Nucleus accumbens (tissue), 56 donors: ENCODE data around the gene GID4.
"Not testable (repeated sequence)": the region's sequence is repeated elsewhere in the genome, so short reads cannot be mapped to it uniquely, and the experiment has no call there.

Experiments used
- DNase-seq, 56 donors: peaks; one replicate each; lab custom pipeline; 2025; lab: John Stamatoyannopoulos, UW

The GID4 gene

DNA sequence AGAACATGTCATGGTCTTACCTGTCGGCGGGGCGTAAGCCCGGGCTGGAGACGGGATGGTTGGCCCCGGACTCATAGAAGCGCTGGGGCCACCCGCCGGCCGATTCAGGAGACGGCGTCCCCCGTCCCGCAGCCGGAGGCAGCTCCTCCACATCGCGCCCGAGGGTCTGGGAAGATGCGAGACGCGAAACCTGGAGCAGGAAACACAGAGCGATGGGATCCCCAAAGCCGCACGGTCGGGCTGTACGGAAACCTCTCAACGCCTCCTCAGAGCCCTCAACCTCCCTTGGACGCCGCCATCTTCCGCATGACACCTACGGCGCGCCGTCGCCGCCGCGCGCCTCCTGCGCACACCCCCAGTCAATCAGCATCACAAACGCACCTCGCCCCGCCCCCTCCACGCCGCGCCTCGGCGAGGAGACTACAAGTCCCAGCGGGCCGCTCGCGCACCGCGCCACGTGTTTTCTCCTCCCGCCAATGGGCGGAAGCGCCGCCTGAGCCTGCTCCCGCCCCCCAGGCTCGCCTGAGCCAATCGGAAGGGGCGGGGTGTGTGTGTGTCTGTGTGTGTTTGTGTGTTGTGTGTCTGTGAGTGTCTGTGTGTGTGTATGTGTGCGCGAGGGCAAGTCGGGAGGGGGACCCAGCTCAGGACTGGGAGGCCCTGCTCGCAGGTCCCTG, at the start of gene GID4, which contains the start of gene ATPAF2:
Gene GID4 (plus strand): TSS at position 548 of the 674 bp plus-strand sequence. CDS start 57 bp downstream, at position 605.
Gene ATPAF2 (minus strand): TSS at position 308 of the 674 bp plus-strand sequence. CDS start 155 bp downstream, at position 153.
- peak; percentile 82 to 100 (median 98) for DNase-seq

DNA sequence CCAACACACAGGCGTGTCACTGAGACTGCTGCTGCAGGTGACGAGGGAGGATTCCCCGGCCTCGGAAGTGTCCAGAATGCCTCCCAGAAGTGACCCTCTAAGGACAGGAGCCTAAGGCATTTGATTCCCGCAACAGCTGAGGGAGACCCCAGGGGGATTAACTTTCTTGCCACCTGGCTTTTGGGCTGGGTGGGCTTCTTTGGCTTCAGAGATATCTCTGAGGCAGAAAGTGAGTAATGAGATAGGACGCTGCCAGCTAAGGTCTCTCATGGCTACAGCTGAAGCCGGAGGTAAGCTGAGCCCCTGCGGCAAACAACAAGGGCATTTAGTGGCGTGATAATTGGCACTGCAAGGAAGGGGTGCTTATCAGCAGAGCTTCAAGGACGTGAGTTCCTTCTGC, 49.6 kb upstream of the GID4 start:
- DNase-seq = no peak

DNA sequence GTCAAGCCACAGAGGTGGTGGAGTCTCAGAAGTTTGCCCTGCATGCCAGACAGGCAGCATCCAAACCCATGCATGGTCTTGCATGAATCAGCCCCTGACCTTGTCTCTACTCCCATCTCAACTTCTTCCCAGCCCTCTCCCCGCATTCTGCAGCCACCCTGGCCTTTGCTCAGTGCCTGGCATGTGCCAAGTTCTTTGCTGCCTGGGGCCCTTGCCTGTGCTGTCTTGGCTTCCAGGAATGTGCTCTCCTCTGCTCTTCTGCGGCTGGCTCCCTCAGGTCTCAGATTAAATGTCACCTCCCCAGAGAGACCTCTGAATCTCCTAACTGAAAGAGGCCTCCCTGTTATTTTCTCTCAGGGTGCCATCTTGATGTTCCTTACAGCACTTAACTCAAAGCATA, 48.9 kb upstream of the GID4 start:
- DNase-seq = no peak

DNA sequence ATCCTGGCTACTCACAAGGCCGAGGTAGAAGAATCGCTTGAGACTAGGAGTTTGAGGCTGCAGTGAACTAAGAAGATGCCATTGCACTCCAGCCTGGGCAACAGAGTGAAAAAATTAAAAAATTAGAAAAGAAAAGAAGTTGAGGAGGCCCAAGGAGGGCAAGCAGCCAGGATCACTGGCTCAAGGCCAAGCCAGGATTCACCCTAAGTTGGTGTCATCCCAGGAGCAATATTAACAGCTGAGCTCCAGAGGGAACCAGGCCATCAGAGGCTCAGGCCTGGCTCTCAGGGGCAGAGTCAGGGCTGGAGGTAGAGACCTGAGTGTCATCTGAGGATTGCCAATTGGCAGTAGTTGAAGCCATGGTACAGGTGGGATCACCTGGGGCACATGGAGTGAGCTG, 45.8 kb upstream of the GID4 start:
- DNase-seq = no peak

DNA sequence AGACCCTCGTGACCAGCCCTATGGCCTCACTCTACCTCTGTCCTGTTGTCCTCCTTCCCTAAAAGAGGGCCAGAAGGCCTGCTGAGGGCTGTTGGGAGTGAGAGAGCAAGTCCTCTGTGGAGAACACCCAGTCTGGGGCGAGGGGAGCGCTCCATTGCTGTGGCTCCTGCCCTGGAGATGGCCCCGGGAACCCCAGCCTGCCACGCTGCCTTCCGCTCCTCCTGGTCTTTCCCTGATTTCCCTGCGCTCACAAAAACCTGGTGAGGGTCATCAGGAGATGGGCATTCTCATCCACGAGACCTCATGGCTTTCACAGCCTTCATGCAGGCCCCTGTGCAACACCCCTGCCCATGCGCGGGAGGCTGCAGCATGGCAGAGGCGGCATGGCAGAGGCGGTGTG, 45.4 kb upstream of the GID4 start:
- DNase-seq = no peak

DNA sequence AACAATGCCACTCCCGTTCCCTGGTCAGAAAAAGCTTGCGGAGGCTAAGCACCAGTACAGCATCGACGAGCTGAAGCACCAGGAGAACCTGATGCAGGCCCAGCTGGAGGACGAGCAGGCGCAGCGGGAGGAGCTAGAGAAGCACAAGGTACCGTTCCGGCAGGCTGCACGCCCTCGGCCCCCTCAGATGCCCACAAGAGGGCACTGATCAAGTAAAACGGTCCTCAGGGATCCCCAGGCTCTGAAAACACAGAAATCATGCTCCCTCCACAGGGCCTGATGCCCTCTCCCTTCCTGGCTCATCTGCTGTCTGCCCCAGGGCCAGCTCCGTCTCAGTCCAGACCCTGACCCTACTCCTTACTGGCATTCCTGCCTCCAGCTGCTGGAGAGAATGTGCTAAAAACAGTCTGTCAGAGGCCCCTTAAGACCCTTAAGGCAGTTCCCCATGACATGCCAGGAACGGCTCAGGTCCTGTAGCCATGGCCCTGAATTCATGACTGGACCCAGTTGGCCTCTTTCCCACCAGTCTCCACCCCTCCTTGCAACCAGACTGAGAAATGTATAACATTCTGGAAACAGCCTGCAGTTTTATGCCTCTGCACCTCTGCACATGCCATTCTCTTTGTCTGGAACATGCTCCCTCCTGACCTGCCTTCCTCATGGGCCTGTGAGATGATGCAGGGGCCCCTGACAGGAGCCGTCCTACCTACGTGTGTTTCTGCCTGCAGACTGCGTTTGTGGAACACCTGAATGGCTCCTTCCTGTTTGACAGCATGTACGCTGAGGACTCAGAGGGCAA, 44.7 kb upstream of the GID4 start:
- peak in 10 of 56 donors; percentile 6 to 46 (median 13) for DNase-seq

DNA sequence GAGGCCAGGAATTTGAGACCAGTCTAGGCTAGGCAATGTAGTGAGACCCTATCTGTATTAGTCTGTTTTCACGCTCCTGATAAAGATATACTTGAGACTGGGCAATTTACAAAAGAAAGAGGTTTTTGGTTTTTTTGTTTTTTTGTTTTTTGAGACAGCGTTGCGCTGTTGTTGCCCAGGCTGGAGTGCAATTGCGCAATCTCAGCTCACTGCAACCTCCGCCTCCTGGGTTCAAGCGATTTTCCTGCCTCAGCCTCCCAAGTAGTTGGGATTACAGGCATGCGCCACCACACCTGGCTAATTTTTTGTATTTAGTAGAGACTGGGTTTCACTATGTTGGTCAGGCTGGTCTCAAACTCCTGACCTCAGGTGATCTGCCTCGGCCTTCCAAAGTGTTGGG, 43.3 kb upstream of the GID4 start:
- DNase-seq = not testable (repeated sequence)

DNA sequence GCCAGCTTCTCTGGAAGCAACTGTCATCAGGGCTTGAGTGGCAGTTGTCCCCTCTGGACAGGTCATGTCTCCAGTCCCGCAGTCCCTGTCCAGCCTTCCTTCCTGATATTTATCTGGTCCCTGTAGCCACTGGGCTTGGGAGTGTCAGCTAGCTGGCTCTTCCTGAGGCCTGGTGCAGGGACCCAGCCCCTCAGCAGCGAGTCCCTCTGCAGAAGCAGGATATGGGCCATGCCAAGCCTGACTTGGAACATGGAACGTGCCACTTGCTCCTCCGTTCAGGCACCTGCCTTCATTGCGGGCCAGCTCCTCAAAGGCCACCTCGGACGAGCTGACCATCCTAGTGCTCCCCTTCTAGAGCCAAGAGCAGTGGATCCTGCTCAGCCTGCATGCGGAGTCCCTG, 40.3 kb upstream of the GID4 start:
- no peak for DNase-seq

DNA sequence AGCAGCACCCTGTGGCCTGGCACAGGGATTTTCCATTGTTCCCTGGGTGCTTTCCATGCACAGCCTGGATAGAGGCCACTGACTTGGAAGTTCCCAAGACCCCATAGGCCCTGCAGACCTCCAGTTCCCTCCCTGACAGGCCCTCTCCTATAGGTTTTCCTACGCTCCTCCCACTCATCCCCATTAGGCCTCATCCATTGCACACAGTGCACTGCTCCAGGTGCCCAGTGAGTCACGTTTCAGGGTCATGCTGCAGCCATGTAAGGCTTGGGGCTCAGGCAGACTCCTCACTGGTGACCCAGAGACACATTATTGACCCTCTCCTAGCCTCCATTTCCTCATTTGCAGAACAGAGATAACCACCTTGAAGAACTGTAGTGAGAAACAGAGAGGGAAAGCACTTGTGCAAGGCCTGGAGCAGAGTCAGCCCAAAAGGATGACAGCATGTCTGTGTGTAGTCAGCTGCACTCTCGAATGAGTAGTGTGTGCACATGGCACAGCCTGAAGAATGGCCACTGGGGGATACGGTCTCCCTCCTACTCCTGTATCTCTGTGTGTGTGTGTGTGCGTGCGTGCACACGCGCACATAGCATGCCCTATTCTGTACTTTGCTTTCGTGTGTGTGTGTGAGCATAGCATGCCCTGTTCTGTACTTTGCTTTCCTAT, 39.7 kb upstream of the GID4 start:
- no peak for DNase-seq

DNA sequence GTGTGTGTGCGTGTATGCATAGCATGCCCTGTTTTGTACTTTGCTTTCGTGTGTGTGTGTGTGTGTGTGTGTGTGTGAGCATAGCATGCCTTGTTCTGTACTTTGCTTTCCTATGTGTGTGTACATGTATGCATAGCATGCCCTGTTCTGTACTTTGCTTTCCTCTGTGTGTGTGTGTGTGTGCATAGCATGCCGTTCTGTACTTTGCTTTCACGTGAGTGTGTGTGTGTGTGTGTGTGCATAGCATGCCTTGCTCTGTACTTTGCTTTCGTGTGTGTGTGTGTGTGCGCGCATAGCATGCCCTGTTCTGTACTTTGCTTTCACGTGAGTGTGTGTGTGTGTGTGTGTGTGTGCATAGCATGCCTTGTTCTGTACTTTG, 39.2 kb upstream of the GID4 start:
- DNase-seq = no peak

DNA sequence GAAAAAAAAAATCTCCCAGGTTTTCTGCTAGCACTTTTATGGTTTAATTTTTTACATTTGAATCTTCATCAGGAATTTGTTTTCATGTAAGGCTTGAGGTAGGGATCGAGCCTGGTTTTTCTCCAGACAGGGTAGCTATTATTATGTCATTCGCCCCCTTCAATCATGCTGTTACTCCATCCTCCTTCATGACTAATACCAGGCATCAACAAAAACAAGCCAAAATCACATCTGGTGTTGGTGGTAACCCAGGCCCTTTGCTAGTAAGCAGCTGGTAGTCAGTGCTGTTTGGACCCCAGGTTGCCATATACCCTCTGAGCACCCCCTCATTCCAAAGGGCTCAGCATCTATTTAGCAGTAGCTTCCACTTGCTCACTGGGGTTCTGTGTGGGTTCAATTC, 37.0 kb upstream of the GID4 start:
- DNase-seq = no peak

DNA sequence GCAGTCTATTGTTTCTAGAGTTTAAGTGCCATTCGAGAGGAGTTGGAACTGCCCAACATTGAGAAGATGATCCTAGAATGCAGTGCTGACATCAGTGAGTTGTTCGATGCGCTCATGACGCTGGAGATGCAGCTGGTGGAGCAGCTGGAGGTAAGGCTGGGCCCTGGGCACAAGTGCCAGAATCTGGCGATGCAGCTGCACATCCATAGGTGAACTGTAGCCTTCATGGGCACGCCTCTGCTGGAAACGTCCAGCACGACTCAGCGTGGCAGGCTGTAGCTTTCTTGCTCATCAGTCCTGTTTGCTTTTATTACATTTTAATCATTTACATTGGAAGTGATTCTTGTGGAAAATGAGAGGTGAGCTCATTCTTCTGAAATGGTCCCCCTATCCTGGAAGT, 34.9 kb upstream of the GID4 start:
- DNase-seq = no peak

DNA sequence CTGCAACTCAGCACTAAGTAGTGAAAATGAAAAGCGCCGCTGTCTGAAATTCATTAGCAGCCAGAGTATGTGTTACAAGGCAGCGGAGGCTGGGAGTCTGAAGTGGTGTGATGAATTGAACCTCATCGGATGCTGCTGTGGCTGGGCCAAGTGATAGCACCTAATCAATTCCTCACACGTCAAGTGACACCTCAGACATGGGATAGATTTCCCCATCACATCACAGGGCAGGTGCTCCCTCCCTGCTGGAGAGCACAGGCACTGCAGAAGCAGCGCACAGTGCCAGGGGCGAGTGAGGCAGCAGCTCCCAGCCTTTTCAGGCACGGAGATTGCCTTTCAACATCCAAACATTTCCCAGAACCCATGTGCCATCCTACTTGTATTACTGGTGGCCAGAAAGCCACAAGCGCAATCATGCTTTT, 34.3 kb upstream of the GID4 start:
- DNase-seq = no peak

DNA sequence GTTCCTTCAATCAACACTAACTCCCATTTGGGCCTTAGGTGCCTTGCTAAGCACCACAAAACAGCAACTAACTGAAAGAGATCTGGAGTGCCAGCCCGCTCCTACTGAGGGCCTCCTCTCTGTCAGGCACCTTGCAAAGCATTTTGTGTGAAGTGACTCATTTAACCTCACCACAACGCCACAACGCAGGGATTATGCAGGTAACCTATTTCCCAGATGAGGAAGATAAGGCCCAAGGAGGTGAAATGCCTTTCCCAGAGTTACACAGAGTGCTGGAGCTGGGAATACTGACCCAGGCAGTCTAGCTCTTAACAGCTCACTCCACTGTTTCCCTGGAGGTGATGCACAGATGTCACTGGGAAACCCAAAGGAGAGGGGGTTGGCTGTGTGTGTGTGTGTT, 33.7 kb upstream of the GID4 start:
- DNase-seq = no peak

DNA sequence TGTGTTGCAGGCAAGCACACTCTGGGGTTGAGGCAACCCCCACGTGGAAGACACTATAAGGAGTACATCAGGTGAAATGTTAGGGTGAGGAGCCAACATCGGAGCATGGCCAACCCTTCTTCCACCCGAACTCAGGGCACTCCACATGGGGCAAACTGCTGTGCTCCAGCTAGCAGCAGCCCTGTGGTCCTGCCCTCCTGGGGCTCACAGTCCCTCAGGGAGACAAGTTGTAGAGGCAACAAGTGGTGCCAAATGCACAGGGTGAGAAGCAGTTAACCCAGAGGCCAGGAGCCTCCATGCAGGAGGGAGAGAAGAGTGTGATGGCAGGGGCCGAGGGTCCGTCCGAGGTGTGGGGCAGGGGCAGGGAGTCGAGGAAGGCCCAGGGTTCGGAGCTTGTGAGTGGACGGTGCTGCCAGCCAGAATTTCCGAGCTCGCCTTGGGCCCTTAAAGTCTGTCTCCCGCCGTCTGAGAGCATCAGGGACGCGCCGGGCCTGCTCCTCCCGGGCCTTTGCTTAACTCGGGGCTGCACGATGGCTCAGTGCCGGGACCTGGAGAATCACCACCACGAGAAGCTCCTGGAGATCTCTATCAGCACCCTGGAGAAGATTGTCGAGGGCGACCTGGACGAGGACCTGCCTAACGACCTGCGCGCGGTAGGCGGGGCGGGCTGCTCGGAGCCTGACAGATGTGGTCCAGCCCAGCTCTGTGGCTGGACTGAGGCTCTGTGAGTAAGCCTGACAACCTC, 32.5 kb upstream of the GID4 start:
- DNase-seq = no peak

DNA sequence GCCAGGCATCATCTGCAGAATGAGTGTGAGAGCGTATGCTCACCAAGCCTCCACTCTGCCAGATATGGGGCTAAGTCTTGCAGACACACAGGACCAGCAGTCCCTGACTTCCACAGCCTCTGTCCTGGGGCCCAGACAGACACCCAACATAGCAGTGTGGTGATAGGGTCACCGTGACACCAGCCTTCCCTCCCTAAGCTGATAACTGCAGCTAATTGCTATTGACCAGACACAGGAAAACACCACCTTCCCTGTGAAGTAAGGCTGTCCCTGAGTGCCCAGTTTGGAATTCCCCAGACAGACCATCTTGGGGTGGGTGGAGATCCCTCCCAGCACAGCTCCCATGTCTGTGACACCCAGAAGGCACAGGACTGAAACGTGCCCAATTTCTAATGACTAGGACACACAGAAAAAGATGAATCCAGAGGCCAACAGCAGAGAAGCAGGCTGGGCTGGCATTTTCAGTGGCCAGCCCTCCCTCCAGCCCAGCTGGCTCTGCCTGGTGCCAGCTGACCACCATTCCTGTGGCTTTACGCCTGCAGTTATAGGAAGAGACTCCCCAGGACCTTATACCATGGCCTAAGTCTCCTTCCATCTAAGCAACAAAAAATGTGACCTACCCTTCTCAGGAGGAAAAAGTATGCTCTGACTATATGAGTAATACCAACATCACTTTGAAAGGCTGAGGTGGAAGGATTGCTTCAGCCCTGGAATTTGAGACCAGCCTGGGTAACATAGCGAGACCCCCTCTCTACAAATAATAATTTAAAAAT, 30.5 kb upstream of the GID4 start:
- no peak for DNase-seq

DNA sequence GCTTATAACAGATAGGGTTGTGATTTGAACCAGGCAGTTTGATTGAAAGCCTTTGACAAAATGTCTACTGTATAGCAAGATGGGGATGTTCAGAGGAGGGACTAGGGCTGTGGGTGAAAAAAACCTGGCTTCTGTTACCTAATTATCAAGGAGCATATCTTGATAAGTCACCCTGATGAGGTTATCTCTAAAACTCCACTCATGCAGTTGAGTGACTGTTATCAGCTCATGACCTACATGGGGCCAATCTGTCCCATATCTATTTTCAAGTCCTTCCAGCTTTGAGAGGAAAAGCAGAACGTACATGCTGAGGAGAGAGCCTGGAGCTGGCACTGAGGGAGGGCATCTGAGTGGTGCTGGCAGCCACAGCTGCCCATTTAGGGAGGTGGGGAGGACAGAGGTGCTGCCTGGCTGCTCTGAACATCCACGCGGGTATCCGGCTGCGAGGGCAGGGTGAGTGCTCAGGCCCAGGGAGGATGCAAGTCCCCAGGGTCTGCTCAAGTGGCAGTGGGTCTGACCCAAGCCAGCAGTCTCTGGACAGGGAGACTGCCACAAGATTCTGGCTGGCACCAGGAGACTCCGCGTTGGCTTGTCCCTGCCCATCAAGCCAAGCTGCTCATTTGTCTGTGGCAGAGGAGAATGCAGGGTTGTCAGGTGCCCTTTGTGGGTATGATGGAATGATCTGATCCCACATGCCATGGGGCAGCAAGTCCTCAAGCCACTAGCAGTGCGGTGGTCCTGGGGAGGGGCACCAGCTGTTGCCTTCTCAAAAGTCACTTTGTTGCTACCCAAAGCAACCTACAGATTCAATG, 29.4 kb upstream of the GID4 start:
- DNase-seq = no peak

DNA sequence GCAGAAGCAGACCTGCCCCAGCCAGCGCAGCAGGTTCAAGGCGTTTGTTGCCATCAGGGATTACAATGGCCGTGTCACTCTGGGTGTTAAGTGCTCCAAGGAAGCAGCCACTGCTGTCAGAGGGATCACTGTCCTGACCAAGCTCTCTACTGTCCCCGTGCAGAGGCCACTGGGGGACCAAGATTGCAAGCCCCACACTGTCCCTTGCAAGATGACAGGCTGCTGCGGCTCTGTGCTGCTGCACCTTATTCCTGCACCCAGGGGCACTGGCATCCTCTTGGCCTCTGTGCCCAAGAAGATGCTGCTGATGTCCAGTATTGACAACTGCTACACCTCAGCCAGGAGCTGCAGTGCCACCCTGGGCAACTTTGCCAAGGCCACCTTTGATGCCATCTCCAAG, 27.9 kb upstream of the GID4 start:
- no peak for DNase-seq

DNA sequence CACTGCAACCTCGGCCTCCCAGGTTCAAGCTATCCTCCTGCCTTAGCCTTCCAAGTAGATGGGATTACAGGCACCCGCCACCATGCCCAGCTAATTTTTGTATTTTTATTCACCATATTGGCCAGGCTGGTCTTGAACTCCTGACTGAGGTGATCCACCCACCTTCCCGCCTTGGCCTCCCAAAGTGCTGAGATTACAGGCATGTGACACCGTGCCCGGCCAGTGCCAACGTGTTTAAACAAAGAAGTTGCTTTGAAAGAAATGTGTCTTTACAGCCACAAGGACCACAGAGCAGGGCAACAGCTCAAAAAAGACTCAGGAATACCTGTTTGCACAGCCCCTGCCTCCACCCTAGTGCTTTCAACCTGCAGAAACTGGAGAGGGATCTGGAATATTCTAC, 25.2 kb upstream of the GID4 start:
- DNase-seq = no peak
